Keratinocyte (primary cell): ENCODE measurements around the gene ZCCHC18.

Experiments used
- EZH2 ChIP-seq: IDR thresholded peaks from one replicate; pipeline ENCODE4 v1.6.1; 2012; ENCODE audit warnings: inconsistent platforms, mild to moderate bottlenecking, low read length, moderate library complexity
- TF ChIP-seq, protein P1 (sequence below), 3 experiments: IDR thresholded peaks in 1 of 3; conservative IDR thresholded peaks in 1 of 3; optimal IDR thresholded peaks in 1 of 3; 2 replicates in 2 of 3; 3 replicates in 1 of 3; pipeline versions ENCODE3 to v1.5.1; 2011; ENCODE audit warnings: low read length in 3 of 3, mild to moderate bottlenecking in 3 of 3, moderate library complexity in 2 of 3, control low read depth in 1 of 3, inconsistent platforms in 1 of 3; ENCODE audit not compliant: insufficient read depth in 2 of 3; ENCODE audit errors: extremely low read depth in 1 of 3

DNA sequence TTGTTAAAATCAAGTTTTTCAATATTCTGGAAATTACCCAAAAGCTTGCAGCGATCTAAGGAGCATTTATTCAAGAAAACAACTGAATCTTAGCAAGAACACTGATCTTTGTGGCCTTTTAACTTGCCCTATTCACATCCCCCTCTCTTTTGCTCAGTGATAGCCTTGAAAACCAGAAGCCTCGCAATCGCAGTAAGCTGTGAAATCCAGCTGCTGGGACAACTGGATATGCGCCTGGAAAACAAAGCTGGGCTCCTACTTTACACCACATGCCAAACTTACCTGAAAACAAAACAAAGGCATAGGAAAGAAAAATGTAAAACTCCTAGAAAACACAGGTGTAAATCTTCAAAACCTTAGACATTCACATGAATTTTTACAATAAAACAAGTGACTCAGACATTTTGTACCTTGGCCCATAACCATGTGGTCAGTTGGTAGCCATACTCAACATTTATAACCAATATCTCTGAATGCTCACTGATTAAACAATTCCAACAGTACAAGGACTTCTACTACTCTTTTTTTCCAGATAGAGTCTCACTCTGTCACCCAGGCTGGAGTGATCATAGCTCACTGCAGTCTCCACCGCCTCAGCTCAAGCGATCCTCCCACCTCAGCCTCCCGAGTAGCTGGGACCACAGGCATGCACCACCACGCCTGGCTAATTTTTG is 28.9 kb downstream of the ZCCHC18 start:
- TF ChIP-seq, protein P1, sequence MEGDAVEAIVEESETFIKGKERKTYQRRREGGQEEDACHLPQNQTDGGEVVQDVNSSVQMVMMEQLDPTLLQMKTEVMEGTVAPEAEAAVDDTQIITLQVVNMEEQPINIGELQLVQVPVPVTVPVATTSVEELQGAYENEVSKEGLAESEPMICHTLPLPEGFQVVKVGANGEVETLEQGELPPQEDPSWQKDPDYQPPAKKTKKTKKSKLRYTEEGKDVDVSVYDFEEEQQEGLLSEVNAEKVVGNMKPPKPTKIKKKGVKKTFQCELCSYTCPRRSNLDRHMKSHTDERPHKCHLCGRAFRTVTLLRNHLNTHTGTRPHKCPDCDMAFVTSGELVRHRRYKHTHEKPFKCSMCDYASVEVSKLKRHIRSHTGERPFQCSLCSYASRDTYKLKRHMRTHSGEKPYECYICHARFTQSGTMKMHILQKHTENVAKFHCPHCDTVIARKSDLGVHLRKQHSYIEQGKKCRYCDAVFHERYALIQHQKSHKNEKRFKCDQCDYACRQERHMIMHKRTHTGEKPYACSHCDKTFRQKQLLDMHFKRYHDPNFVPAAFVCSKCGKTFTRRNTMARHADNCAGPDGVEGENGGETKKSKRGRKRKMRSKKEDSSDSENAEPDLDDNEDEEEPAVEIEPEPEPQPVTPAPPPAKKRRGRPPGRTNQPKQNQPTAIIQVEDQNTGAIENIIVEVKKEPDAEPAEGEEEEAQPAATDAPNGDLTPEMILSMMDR (optimal IDR thresholded peaks at IDR 0.05 in 1 of 3, IDR thresholded peaks at IDR 0.05 in 1 of 3, conservative IDR thresholded peaks at IDR 0.05 in 1 of 3; ENCODE audit: extremely low read depth in 1 of 3, insufficient read depth in 2 of 3, low read length in 3 of 3), result no peak
- no peak for TF ChIP-seq EZH2
